GM12878 (cell line): ENCODE results near the gene ZNF783. TPM values are rescaled to one million over a fixed set of nuclear protein-coding genes. Genes with fewer than 3 reads are reported as not detected.

Experiments
- ATAC-seq: fragments of 200-7000 bp; cut with Tn5 transposase; 3 replicates; pipeline ENCODE4 v1.9.1; 2020; ENCODE audit warnings: mild to moderate bottlenecking, moderate library complexity
- BruUV-seq: library from RNA; stranded (reverse); fragments of 400-500 nt; replicated peaks from 2 replicates; lab custom pipeline; 2021; lab: Mats Ljungman, UMichigan
- CTCF ChIA-PET: fragments of 300-600 bp; sonication (Branson Sonifier 250); formaldehyde crosslinking; extraction: SDS; loops from one replicate; lab custom pipeline; 2021; ENCODE audit warnings: inconsistent platforms; lab: Yijun Ruan, JAX
- POLR2A ChIA-PET: fragments of 350-600 bp; formaldehyde crosslinking; extraction: SDS; loops from one replicate; lab custom pipeline; 2021; ENCODE audit warnings: inconsistent platforms; lab: Charles Lee
- RAD21 ChIA-PET: fragments of 300-600 bp; sonication (Branson Sonifier 250); formaldehyde crosslinking; loops from one replicate; lab custom pipeline; 2023; ENCODE audit warnings: antibody characterized with exemption; ENCODE audit not compliant: unreplicated experiment; lab: Charles Lee
- SMC1A ChIA-PET: fragments of 300-600 bp; sonication (Branson Sonifier 250); formaldehyde crosslinking; loops from one replicate; lab custom pipeline; 2023; ENCODE audit not compliant: unreplicated experiment, uncharacterized antibody; lab: Charles Lee
- DNase-seq: peaks from one replicate; pipeline ENCODE4 v3.0.0-alpha.2; 2011; ENCODE audit warnings: low read depth, low spot score
- FAIRE-seq: peaks from 3 replicates; lab custom pipeline; 2011; peaks lifted over from hg19 to GRCh38; lab: Jason Lieb, UNC
- H2AFZ ChIP-seq: 2 replicates; pipeline ENCODE4 v1.6.0; 2011; ENCODE audit warnings: low read depth, low read length, control low read depth; ENCODE audit not compliant: control insufficient read depth
- H3K27ac ChIP-seq: 2 replicates; pipeline ENCODE4 v1.5.1; 2011; ENCODE audit warnings: control low read depth; ENCODE audit not compliant: control insufficient read depth, insufficient read depth
- H3K27me3 ChIP-seq, 2 experiments: replicated peaks in 1 of 2; 2 replicates each; pipeline versions ENCODE4 v1.6.0 to v1.6.1; 2011; ENCODE audit warnings: low read length in 1 of 2; ENCODE audit not compliant: control insufficient read depth in 2 of 2, insufficient read depth in 2 of 2
- H3K36me3 ChIP-seq, 2 experiments: 2 replicates each; pipeline ENCODE4 v1.5.1; 2011; ENCODE audit warnings: low read length in 1 of 2; ENCODE audit not compliant: control insufficient read depth in 2 of 2, insufficient read depth in 2 of 2
- H3K4me1 ChIP-seq: 2 replicates; pipeline ENCODE4 v1.6.1; 2011; ENCODE audit warnings: mild to moderate bottlenecking, low read length, moderate library complexity, mixed read lengths; ENCODE audit not compliant: control insufficient read depth, insufficient read depth
- H3K4me2 ChIP-seq: 2 replicates; pipeline ENCODE4 v1.6.0; 2011; ENCODE audit warnings: control low read depth; ENCODE audit not compliant: control insufficient read depth, insufficient read depth
- H3K4me3 ChIP-seq: fragments of 200-600 bp; sonication (generic); 2 replicates; pipeline ENCODE4 v1.5.1; 2016
- H3K79me2 ChIP-seq: 2 replicates; pipeline ENCODE4 v1.6.0; 2011; ENCODE audit warnings: low read length; ENCODE audit not compliant: control insufficient read depth, insufficient read depth
- H3K9ac ChIP-seq: 2 replicates; pipeline ENCODE4 v1.8.0; 2011; ENCODE audit warnings: low read length, control low read depth, mixed read lengths; ENCODE audit not compliant: control insufficient read depth, insufficient read depth
- H3K9me3 ChIP-seq: replicated peaks from 3 replicates; pipeline ENCODE4 v1.5.1; 2011; ENCODE audit warnings: mild to moderate bottlenecking, low read length; ENCODE audit not compliant: control insufficient read depth, insufficient read depth
- H4K20me1 ChIP-seq: 2 replicates; pipeline ENCODE4 v1.6.0; 2011; ENCODE audit not compliant: control insufficient read depth, insufficient read depth
- BCL11A ChIP-seq: IDR thresholded peaks from 2 replicates; pipeline ENCODE4 v1.6.1; 2011; ENCODE audit warnings: low read depth, low read length
- BMI1 ChIP-seq: fragments of 450-650 bp; IDR thresholded peaks from 2 replicates; pipeline ENCODE4 v1.6.1; 2016; ENCODE audit warnings: mild to moderate bottlenecking, moderate library complexity, borderline replicate concordance
- CBX5 ChIP-seq: sonication (generic); IDR thresholded peaks from 2 replicates; pipeline ENCODE4 v1.6.1; 2016; ENCODE audit warnings: low read depth, moderate library complexity, mild to moderate bottlenecking, inconsistent platforms
- CHD2 ChIP-seq: IDR thresholded peaks from 2 replicates; pipeline ENCODE4 v1.6.1; 2011; ENCODE audit warnings: low read depth, low read length, improper control_type of control experiment, borderline replicate concordance
- CHD4 ChIP-seq: fragments of 200-600 bp; sonication (generic); IDR thresholded peaks from 2 replicates; pipeline ENCODE4 v1.6.1; 2016; ENCODE audit warnings: mild to moderate bottlenecking
- EP300 ChIP-seq, 2 experiments: fragments of 150-350 bp in 1 of 2; IDR thresholded peaks; 2 replicates each; pipeline ENCODE4 v1.6.1; 2011 to 2012; ENCODE audit warnings: low read depth in 2 of 2, low read length in 2 of 2, borderline replicate concordance in 1 of 2, improper control_type of control experiment in 1 of 2, inconsistent platforms in 1 of 2; ENCODE audit not compliant: control insufficient read depth in 1 of 2
- ESRRA ChIP-seq: IDR thresholded peaks from 2 replicates; pipeline ENCODE4 v1.6.1; 2012; ENCODE audit warnings: mild to moderate bottlenecking, low read length, improper control_type of control experiment
- MLLT1 ChIP-seq: fragments of 450-650 bp; IDR thresholded peaks from 2 replicates; pipeline ENCODE4 v1.6.1; 2016; ENCODE audit warnings: mild to moderate bottlenecking
- NFXL1 ChIP-seq: fragments of 450-650 bp; IDR thresholded peaks from 2 replicates; pipeline ENCODE4 v1.6.1; 2017; ENCODE audit warnings: antibody characterized with exemption, mild to moderate bottlenecking, borderline replicate concordance
- NR2C2 ChIP-seq: IDR thresholded peaks from 2 replicates; pipeline ENCODE4 v1.6.1; 2011; ENCODE audit warnings: borderline replicate concordance, low read depth; ENCODE audit not compliant: control insufficient read depth, insufficient read length
- POLR2AphosphoS2 ChIP-seq: IDR thresholded peaks from 2 replicates; pipeline ENCODE4 v1.6.1; 2011; ENCODE audit warnings: low read depth, mild to moderate bottlenecking, low read length, improper control_type of control experiment, moderate library complexity
- TCF12 ChIP-seq: IDR thresholded peaks from 2 replicates; pipeline ENCODE4 v1.6.1; 2011; ENCODE audit warnings: low read depth, mild to moderate bottlenecking, low read length
- WGBS: methylation state at CpG from one replicate; pipeline ENCODE4 v1.1.6; 2016; ENCODE audit warnings: low lambda C conversion rate; ENCODE audit not compliant: insufficient replicate concordance, insufficient coverage; ENCODE audit errors: missing lambda C conversion rate; 5-methylcytosine and 5-hydroxymethylcytosine counted together
- in situ Hi-C: fragments of 300-500 bp; cut with MboI; formaldehyde crosslinking; loops from 9 replicates; pipeline ENCODE4 v1.14.3; 2018; ENCODE audit warnings: mixed read lengths
- intact Hi-C: fragments of 100-400 bp; cut with micrococcal nuclease; formaldehyde crosslinking; loops from one replicate; pipeline ENCODE4 v1.14.2; 2022; ENCODE audit not compliant: unreplicated experiment
- polyA plus RNA-seq, 11 experiments: library from polyadenylated mRNA; depleted of rRNA in 4 of 11; unstranded in 6 of 11; stranded (reverse) in 5 of 11; fragments of >200 nt; fragmentation: Nextera tagmentation in 4 of 11; fragmentation: Illumina TruSeq in 1 of 11; extraction: Ambion mirVana in 4 of 11; extraction: Trizol in 1 of 11; gene quantifications; 1 replicate in 1 of 11; 2 replicates in 10 of 11; pipeline versions ENCODE4 v1.2.1 to v1.2.3, GENCODE V29; 2011 to 2016; ENCODE audit warnings: inconsistent platforms in 2 of 11, missing spikeins in 2 of 11, low read depth in 1 of 11
- total RNA-seq, 4 experiments: library from RNA; depleted of rRNA in 3 of 4; stranded (reverse); fragments of >200 nt in 3 of 4; fragmentation: Illumina TruSeq in 1 of 4; extraction: Trizol in 1 of 4; gene quantifications; 2 replicates each; pipeline versions ENCODE4 v1.2.1 to v1.2.3, GENCODE V29; 2013 to 2021

The ZNF783 gene
- total and polyA plus RNA-seq, 10 of the 15 experiments (the other 5 are each of a cell fraction or from before 2014, with no cell fraction given) = 2.0 to 14.4 (median 6.4) TPM

DNA sequence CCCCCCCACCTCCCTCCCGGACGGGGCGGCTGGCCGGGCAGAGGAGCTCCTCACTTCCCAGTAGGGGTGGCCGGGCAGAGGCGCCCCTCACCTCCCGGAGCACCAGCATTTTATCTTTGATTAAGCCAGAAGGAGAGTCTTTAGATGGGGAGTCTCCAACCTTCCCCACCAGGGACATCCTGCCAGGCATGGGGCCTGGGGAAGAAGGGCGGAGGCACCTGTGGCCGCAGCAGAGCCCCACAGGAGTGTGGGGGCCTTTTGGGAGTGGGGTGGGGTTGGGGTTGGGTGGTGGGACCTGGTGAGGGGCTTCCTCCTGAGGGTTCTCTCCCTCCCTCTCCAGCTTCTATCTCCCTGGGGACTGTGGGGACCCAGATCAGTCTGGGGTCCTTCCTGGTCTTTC lies 18.2 kb downstream of the ZNF783 start:
- Histone ChIP-seq H3K4me3 (no peak overlapping the region), H4K20me1 (no peaks in the 10 kb centered on the region), H3K27me3 (no peaks in the 10 kb centered on the region), H3K4me2 (no peak overlapping the region), H3K79me2 (no peaks in the 10 kb centered on the region), H3K4me1 (peaks cover 9% of the 10 kb centered on the region), H3K9ac (no peak overlapping the region), H3K36me3 (peaks cover 8 to 15% of the 10 kb centered on the region in 2 experiments), H3K9me3 (no peaks in the 10 kb centered on the region)
- in situ Hi-C loops (no loop called here), intact Hi-C loops (no loop called here)
- ChIA-PET RAD21 (no interaction called here), SMC1A (no interaction called here), POLR2A (no interaction called here), CTCF (no interaction called here)
- no peak for ATAC-seq
- no TSS peak for BruUV-seq
- TF ChIP-seq NFXL1 (no peak), CHD4 (no peak), MLLT1 (no peak), TCF12 (no peak), POLR2AphosphoS2 (no peak), CBX5 (no peak), BMI1 (no peak), ESRRA (no peak), EP300 (IDR thresholded peaks at IDR 0.05; ENCODE audit: borderline replicate concordance in 1 of 2, control insufficient read depth in 1 of 2, low read depth in 2 of 2, low read length in 2 of 2) (no peak), CHD2 (no peak), NR2C2 (no peak), BCL11A (no peak)
- TF ChIP-seq, all 136 proteins: peak for 0
- H3K27ac ChIP-seq = no peak overlapping the region
- FAIRE-seq (no peak), DNase-seq (no peak)
- H2AFZ ChIP-seq = no peak overlapping the region
- WGBS = 100% methylated on average over 2 of the region's 9 CpGs
